ENCODE data around the gene UXT. TPM values are rescaled to one million over a fixed set of nuclear protein-coding genes. Genes with fewer than 3 reads are reported as not detected.

UXT gene
- total and polyA plus RNA-seq, 7 donors: 102 to 334 (median 159) TPM

GRCh38 chrX:47637546-47638195 lies 21.3 kb downstream of the UXT start:
- no peak overlapping the region for H3K27ac ChIP-seq
- H3K9me3 ChIP-seq: peaks cover 0 to 4% (median 0%) of the 10 kb centered on the region in 4 donors
- DNase-seq: no peak
- peaks cover 6 to 59% (median 13%) of the 10 kb centered on the region in 4 donors for H3K36me3 ChIP-seq
- WGBS, 2 donors: 46 to 71% methylated on average over 31 of the region's 31 CpGs
- H3K27me3 ChIP-seq: no peaks in the 10 kb centered on the region
- H3K4me1 ChIP-seq: no peaks in the 10 kb centered on the region
- no peak overlapping the region for H3K4me3 ChIP-seq
- TF ChIP-seq EP300 (IDR thresholded peaks at IDR 0.05): no peak
- TF ChIP-seq CTCF (IDR thresholded peaks at IDR 0.05): no peak
- no peak for TF ChIP-seq POLR2A (IDR thresholded peaks at IDR 0.05)
- TF ChIP-seq POLR2AphosphoS5 (IDR thresholded peaks at IDR 0.05): no peak
- intact Hi-C loops (cut with DNase I): no loop called here

- TF ChIP-seq POLR2AphosphoS5 (IDR thresholded peaks at IDR 0.05): no peak
- TF ChIP-seq POLR2A (IDR thresholded peaks at IDR 0.05): no peak
- TF ChIP-seq CTCF (IDR thresholded peaks at IDR 0.05): no peak
- no peak for TF ChIP-seq EP300 (IDR thresholded peaks at IDR 0.05)
- 72 to 83% methylated on average over 16 of the region's 16 CpGs for WGBS, 2 donors
- no peaks in the 10 kb centered on the region for H3K4me1 ChIP-seq
- H3K27ac ChIP-seq: no peak overlapping the region
- H3K36me3 ChIP-seq: peaks cover 6 to 44% (median 11%) of the 10 kb centered on the region in 4 donors
- no peaks in the 10 kb centered on the region for H3K27me3 ChIP-seq
- H3K4me3 ChIP-seq: no peak overlapping the region
- intact Hi-C loops (cut with DNase I): no loop called here
- no peaks in the 10 kb centered on the region for H3K9me3 ChIP-seq
- no peak for DNase-seq
Measured at GRCh38 chrX:47634871-47635575, 24.0 kb downstream of the UXT start.

GRCh38 chrX:47633689-47634590 lies 25.0 kb downstream of the UXT start:
- no peak for DNase-seq
- Histone ChIP-seq H3K27me3 (no peaks in the 10 kb centered on the region), H3K36me3 (peaks cover 6 to 33% (median 8%) of the 10 kb centered on the region in 4 donors), H3K4me3 (no peak overlapping the region), H3K4me1 (no peaks in the 10 kb centered on the region), H3K27ac (no peak overlapping the region), H3K9me3 (no peaks in the 10 kb centered on the region)
- intact Hi-C loops (cut with DNase I): no loop called here
- TF ChIP-seq EP300 (IDR thresholded peaks at IDR 0.05): no peak
- TF ChIP-seq POLR2AphosphoS5 (IDR thresholded peaks at IDR 0.05): no peak
- TF ChIP-seq POLR2A (IDR thresholded peaks at IDR 0.05): no peak
- no peak for TF ChIP-seq CTCF (IDR thresholded peaks at IDR 0.05)
- WGBS, 2 donors: 74 to 79% methylated on average over 14 of the region's 14 CpGs

GRCh38 chrX:47632666-47633065 lies 26.3 kb downstream of the UXT start:
- Histone ChIP-seq H3K9me3 (no peaks in the 10 kb centered on the region), H3K27ac (no peak overlapping the region), H3K36me3 (peaks cover 0 to 22% (median 3%) of the 10 kb centered on the region in 4 donors), H3K4me1 (no peaks in the 10 kb centered on the region), H3K27me3 (no peaks in the 10 kb centered on the region), H3K4me3 (no peak overlapping the region)
- no peak for DNase-seq
- TF ChIP-seq CTCF (IDR thresholded peaks at IDR 0.05) (no peak), POLR2A (IDR thresholded peaks at IDR 0.05) (no peak), POLR2AphosphoS5 (IDR thresholded peaks at IDR 0.05) (no peak)
- intact Hi-C loops (cut with DNase I): no loop called here
- 50 to 78% methylated on average over 4 of the region's 4 CpGs for WGBS, 2 donors
